ENCODE results near the gene PRKCA.

PRKCA gene

DNA sequence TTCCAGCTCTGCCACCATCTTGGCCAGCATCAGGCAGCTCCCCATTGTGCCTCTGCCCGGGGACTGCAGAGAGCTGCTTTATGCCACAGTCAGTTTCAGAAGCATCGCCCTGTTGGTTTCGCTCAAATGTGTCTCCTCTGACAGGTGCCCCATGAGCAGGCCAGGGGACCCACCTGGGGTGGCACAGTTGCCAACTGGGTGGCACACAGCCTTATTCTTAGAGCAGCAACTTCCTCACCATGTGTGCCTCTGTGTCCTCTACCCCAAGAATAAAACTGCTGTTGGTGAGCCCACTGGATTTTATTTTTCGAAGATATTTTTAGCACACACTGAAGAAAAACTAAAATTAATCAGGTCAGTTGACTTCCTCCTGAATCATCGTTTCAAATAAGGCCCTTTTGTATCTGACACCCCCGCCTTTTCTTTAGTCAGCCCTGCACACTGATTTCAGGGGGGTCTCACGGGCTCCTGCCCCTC lies 487.6 kb downstream of the PRKCA start:
- no peak for DNase-seq (ENCODE audit: low read depth)
- no peak overlapping the region for H3K4me3 ChIP-seq (replicated peaks; ENCODE audit: low read depth, low read length)
- TF ChIP-seq, protein P1, sequence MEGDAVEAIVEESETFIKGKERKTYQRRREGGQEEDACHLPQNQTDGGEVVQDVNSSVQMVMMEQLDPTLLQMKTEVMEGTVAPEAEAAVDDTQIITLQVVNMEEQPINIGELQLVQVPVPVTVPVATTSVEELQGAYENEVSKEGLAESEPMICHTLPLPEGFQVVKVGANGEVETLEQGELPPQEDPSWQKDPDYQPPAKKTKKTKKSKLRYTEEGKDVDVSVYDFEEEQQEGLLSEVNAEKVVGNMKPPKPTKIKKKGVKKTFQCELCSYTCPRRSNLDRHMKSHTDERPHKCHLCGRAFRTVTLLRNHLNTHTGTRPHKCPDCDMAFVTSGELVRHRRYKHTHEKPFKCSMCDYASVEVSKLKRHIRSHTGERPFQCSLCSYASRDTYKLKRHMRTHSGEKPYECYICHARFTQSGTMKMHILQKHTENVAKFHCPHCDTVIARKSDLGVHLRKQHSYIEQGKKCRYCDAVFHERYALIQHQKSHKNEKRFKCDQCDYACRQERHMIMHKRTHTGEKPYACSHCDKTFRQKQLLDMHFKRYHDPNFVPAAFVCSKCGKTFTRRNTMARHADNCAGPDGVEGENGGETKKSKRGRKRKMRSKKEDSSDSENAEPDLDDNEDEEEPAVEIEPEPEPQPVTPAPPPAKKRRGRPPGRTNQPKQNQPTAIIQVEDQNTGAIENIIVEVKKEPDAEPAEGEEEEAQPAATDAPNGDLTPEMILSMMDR (IDR thresholded peaks at IDR 0.05; ENCODE audit: low read length, missing control alignments) = no peak

DNA sequence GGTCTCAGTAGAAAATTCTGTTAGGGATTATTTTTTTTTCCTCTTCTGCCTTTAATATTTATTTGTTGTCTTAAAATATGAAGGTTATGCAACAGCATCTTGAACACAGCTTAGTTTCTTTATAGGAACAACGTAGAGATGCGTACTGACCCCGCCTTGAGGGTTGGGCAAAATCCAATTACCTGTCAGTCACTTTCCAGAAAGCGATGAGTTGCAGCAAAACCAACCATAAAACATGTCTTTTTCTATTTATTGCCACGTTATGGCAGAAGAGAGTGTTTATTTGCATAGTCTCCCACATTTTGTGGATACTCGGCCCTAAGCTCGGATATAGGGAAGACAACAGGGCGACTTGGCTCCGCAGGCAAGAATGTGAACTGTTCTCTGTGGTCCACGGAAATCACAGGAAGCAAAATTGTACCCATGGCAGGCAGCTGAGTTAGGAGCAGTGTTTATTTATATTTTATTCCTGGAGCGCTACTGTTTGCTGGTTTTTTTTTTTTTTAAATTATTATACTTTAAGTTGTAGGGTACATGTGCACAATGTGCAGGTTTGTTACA lies 488.2 kb downstream of the PRKCA start:
- DNase-seq (ENCODE audit: low read depth) = no peak
- H3K4me3 ChIP-seq (replicated peaks; ENCODE audit: low read depth, low read length) = no peak overlapping the region
- TF ChIP-seq, protein P1 (IDR thresholded peaks at IDR 0.05; ENCODE audit: low read length, missing control alignments) = no peak

DNA sequence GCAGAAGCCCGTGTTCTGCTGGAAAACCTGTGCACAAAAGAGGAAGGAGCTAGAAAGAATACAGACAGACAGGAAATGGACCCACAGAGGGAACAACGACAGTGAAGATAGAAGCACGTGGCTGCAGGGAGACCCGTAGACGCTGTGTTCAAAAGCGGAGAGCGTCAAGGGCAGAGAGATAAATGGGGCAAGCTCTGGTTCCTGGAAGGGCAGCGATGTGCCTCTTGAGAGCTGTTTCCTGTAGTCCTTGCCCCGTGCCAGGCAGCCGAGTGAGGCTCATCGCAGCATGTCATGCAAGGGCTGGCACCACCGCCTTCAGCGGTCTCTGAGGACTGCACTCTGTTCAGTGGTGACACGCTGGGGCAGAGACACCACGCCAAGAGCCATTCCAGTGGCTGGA lies 488.9 kb downstream of the PRKCA start:
- DNase-seq (ENCODE audit: low read depth) = no peak
- TF ChIP-seq, protein P1 (IDR thresholded peaks at IDR 0.05; ENCODE audit: low read length, missing control alignments) = no peak
- no peak overlapping the region for H3K4me3 ChIP-seq (replicated peaks; ENCODE audit: low read depth, low read length)

DNA sequence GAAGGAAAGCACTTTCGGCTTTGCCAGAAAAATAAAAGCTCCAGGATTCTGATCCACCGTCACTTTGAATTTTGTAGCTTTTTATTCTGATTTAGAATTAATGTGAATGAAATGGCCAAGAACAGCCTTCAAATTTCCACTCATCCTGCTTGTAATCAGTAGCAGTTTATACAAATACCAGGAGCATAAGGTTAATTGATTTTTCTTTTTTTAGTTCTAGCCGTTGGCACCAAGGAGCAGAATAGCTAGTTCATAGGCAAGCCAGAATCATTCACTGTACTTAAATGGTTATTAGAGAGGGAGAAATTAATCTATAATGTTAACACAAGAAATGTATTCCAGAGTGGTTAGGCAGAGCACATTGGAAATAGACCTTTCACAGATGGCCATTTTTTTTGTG lies 491.4 kb downstream of the PRKCA start:
- H3K4me3 ChIP-seq (replicated peaks; ENCODE audit: low read depth, low read length) = no peak overlapping the region
- TF ChIP-seq, protein P1 (IDR thresholded peaks at IDR 0.05; ENCODE audit: low read length, missing control alignments) = no peak
- no peak for DNase-seq (ENCODE audit: low read depth)

DNA sequence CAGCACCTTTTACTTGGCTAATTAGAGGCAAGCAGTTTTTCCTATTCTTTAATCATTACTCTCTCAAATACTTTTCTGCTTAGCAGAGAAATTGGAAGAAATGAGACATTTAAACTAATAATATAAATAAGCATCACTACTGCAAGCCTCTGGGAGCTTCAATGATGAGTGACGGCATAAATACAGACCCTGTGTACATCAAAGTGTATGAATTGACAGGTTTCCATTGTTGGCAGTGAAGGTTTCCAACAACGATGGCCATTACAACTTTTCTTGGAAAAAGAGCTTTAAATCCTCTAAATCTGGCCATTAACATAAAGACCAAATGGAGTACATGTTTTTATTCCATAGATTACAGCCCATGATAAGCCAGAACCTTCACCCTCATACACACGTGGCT lies 493.1 kb downstream of the PRKCA start:
- no peak for DNase-seq (ENCODE audit: low read depth)
- H3K4me3 ChIP-seq (replicated peaks; ENCODE audit: low read depth, low read length) = no peak overlapping the region
- TF ChIP-seq, protein P1 (IDR thresholded peaks at IDR 0.05; ENCODE audit: low read length, missing control alignments) = no peak

DNA sequence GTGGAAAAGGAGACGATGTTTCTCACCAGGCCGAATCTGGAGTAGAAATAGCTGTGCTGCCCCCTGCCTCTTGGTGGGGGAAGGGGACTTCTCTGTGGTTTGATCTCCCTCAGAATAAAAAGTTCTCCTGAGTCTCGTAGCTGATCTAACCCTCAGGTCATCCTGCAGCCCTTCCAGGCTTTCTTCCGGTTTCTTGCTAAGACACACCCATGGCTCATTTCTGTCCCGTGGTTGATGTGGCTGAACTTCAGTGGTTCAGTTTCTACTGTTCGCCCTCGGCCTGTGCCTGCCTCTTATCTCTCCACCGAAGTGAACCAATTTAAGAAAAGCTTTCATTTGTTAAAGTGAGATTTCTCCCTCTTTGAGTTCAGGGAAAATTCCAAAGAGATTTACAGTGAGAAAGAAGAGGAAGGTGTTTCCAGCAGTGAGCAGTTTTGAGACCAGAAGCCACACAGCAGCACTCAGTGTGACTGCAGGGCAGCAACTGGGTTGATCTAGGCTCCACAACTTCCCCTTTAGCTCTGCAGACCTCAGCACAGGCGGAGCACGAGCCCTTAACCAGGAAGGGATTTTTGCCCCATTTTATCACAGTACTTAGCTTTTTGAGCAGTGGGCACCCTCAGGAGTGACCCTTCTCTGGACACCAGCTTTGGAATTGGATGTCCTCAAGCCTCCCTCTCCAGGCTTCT lies 497.6 kb downstream of the PRKCA start:
- TF ChIP-seq, protein P1 (IDR thresholded peaks at IDR 0.05; ENCODE audit: low read length, missing control alignments) = no peak
- H3K4me3 ChIP-seq (replicated peaks; ENCODE audit: low read depth, low read length) = no peak overlapping the region
- no peak for DNase-seq (ENCODE audit: low read depth)
